Adrenal gland (tissue), 12 donors: Measurements from ENCODE around the gene PRMT7. TPM values are rescaled to one million over a fixed set of nuclear protein-coding genes. Genes with fewer than 3 reads are reported as not detected.

Experiments used
- DNase-seq, 7 donors: peaks; one replicate each; pipeline ENCODE4 v3.0.0-alpha.2; 2019 to 2020
- H3K27ac ChIP-seq, 5 donors: fragments of 200-600 bp; sonication (generic) in 4 of 5; 1 replicate in 3 of 5; 2 replicates in 2 of 5; pipeline versions ENCODE4 v1.5.1 to v1.8.0; 2016 to 2020; ENCODE audit warnings: mild to moderate bottlenecking in 1 of 5
- H3K27me3 ChIP-seq: fragments of 200-600 bp; 2 replicates; pipeline ENCODE4 v1.8.0; 2021
- H3K36me3 ChIP-seq, 2 donors: fragments of 200-600 bp; replicated peaks in 1 of 2; 1 replicate in 1 of 2; 2 replicates in 1 of 2; pipeline versions ENCODE4 v1.5.1 to v1.8.0; 2018 to 2022
- H3K4me1 ChIP-seq, 2 donors: fragments of 200-600 bp; replicated peaks in 1 of 2; 1 replicate in 1 of 2; 2 replicates in 1 of 2; pipeline versions ENCODE4 v1.5.1 to v1.8.0; 2018 to 2021
- H3K4me3 ChIP-seq, 4 donors: fragments of 200-600 bp; sonication (generic) in 3 of 4; one replicate each; pipeline ENCODE4 v1.5.1; 2016 to 2018
- H3K9me3 ChIP-seq, 3 donors: fragments of 200-600 bp; sonication (generic) in 1 of 3; replicated peaks in 1 of 3; 1 replicate in 2 of 3; 2 replicates in 1 of 3; pipeline versions ENCODE4 v1.5.1 to v1.8.0; 2016 to 2021
- POLR2A ChIP-seq, 2 donors: fragments of 450-650 bp; IDR thresholded peaks; one replicate each; pipeline ENCODE4 v1.6.1; 2017; ENCODE audit warnings: antibody characterized with exemption in 2 of 2, mild to moderate bottlenecking in 2 of 2, moderate library complexity in 1 of 2
- WGBS, 4 donors: extraction: QIAGEN DNeasy Blood & Tissue Kit in 2 of 4; methylation state at CpG; one replicate each; pipeline versions ENCODE4 v1.1.5 to v1.1.7; 2013 to 2017; 5-methylcytosine and 5-hydroxymethylcytosine counted together
- intact Hi-C, 2 donors: fragments of 100-400 bp; cut with DNase I; formaldehyde crosslinking; loops; one replicate each; pipeline versions ENCODE4 v1.14.1 to v1.15.0; 2022 to 2023
- polyA plus RNA-seq, 3 donors: library from polyadenylated mRNA; stranded (reverse); fragments of 200-250 nt in 2 of 3; fragments of 350-450 nt in 1 of 3; fragmentation: Illumina TruSeq in 1 of 3; extraction: RNeasy Lipid Tissue Mini Kit (QIAGEN cat#74804) in 1 of 3; gene quantifications; one replicate each; pipeline ENCODE4 v1.2.3, GENCODE V29; 2013 to 2014
- total RNA-seq, 9 donors: library from RNA; depleted of rRNA in 4 of 9; stranded (reverse); fragments of >200 nt in 4 of 9; fragments of 120-200 nt in 1 of 9; fragmentation: NEBNext Ultra II Directional in 1 of 9; extraction: Animal tissue kit (Norgen Biotek cat#: 25700) in 1 of 9; gene quantifications; one replicate each; pipeline versions ENCODE4 v1.1.0 to v1.2.4, GENCODE V29; 2013 to 2023
- TF ChIP-seq, protein P1 (sequence below), 6 experiments: fragments of 450-650 bp in 4 of 6; fragments of 200-600 bp in 2 of 6; sonication (generic) in 1 of 6; IDR thresholded peaks; 1 replicate in 5 of 6; 2 replicates in 1 of 6; pipeline versions ENCODE4 v1.5.1 to v1.8.0; 2016 to 2021; ENCODE audit warnings: antibody characterized with exemption in 6 of 6, mild to moderate bottlenecking in 2 of 6, moderate library complexity in 1 of 6
- donor health status: healthy with polysubstance abuse.
- donor health status: Bipolar disorder and iron deficiency.
- donor health status: DM: yes; HTN: yes; CAD: no.
- donor health status: DM: no; HTN: no; CAD: no.
- donor health status: DM: no; HTN: no; CAD: no.
- donor health status: DM: yes; HTN: yes; CAD: no.

PRMT7 gene
- total and polyA plus RNA-seq, 12 donors = 30.0 to 141 (median 42.7) TPM

DNA sequence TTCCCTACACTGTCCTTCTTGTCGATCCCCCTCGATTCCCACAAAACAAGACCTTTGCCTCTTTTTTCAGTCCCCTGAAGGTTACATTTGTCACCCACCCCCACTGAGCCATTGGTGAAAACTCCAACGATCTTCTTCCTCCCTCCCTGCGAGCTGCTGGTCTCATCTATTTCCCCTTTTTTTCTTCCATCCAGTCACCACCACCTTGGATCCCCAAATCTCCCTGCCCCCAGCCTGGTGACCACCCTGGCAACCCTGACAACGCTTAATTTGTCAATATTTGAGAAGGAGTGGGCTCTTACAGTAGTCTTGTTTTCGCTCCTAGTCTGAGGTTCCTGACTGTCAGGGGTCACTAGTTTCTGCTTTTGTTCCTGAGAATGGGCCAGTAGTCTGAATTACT, 74.6 kb downstream of the PRMT7 start:
- H3K4me3 ChIP-seq = no peak overlapping the region
- no peak for TF ChIP-seq POLR2A (IDR thresholded peaks at IDR 0.05)
- TF ChIP-seq, protein P1, sequence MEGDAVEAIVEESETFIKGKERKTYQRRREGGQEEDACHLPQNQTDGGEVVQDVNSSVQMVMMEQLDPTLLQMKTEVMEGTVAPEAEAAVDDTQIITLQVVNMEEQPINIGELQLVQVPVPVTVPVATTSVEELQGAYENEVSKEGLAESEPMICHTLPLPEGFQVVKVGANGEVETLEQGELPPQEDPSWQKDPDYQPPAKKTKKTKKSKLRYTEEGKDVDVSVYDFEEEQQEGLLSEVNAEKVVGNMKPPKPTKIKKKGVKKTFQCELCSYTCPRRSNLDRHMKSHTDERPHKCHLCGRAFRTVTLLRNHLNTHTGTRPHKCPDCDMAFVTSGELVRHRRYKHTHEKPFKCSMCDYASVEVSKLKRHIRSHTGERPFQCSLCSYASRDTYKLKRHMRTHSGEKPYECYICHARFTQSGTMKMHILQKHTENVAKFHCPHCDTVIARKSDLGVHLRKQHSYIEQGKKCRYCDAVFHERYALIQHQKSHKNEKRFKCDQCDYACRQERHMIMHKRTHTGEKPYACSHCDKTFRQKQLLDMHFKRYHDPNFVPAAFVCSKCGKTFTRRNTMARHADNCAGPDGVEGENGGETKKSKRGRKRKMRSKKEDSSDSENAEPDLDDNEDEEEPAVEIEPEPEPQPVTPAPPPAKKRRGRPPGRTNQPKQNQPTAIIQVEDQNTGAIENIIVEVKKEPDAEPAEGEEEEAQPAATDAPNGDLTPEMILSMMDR (IDR thresholded peaks at IDR 0.05) = no peak
- H3K27me3 ChIP-seq = no peaks in the 10 kb centered on the region
- no peaks in the 10 kb centered on the region for H3K9me3 ChIP-seq
- no peak for DNase-seq
- H3K27ac ChIP-seq = no peak overlapping the region
- H3K36me3 ChIP-seq = no peaks in the 10 kb centered on the region
- H3K4me1 ChIP-seq = no peaks in the 10 kb centered on the region
- intact Hi-C loops = no loop called here
- 69 to 82% (median 72%) methylated on average over 6 of the region's 6 CpGs for WGBS, 4 donors

DNA sequence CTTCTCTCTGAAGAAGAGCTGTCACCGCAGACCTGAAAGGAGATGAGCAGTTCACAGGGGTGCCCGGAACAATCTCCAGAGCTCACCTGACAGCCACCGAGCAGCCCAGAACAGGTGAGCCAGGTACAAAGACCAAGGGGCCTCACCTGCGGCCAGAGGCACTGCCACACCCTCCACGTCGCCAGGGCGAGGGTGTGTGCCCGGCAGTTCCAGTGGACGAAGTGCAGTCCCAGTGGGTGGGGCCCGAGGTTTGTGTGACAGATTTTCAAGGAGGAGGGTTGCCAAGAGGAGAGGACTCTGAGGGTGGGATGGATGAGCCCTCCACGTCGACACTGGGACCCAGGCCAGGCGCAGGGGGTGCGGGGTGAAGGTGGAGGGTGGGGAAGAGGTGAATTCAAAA, 75.8 kb downstream of the PRMT7 start:
- intact Hi-C loops = no loop called here
- no peak for DNase-seq
- WGBS, 4 donors = 81 to 88% (median 85%) methylated on average over 8 to 14 of the region's 14 CpGs

DNA sequence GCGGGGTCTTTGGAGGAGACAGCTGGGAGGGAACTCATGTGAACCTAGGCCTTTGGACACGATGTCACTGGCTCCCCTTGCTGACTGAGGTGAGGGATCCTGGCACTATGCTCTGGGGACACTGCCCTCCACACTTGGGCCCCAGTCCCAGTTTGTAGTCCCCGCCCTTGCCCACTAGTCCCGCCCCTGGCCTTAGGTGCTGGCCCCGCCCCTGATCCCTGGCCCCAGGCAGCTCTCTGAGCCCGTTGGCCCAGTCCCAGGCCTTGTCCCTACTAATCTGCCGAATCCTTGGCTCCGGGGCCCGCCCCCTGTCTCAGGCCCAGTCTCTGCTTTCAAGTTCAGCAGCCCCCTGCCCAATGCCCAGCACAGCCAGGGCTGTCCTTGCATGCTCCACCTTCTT, 76.5 kb downstream of the PRMT7 start:
- Histone ChIP-seq H3K27ac (no peak overlapping the region), H3K4me1 (no peaks in the 10 kb centered on the region), H3K4me3 (no peak overlapping the region), H3K27me3 (no peaks in the 10 kb centered on the region), H3K9me3 (no peaks in the 10 kb centered on the region), H3K36me3 (no peaks in the 10 kb centered on the region)
- peak in 1 of 7 donors; percentile 42 for DNase-seq
- intact Hi-C loops = no loop called here
- 83 to 92% (median 86%) methylated on average over 7 to 9 of the region's 9 CpGs for WGBS, 4 donors
- TF ChIP-seq, protein P1 (IDR thresholded peaks at IDR 0.05) = no peak
- TF ChIP-seq POLR2A (IDR thresholded peaks at IDR 0.05) = no peak

More for the DNA sequence above, 75.8 kb downstream of the PRMT7 start:
- Histone ChIP-seq H3K9me3 (no peaks in the 10 kb centered on the region), H3K27ac (no peak overlapping the region), H3K4me3 (no peak overlapping the region), H3K4me1 (no peaks in the 10 kb centered on the region), H3K27me3 (no peaks in the 10 kb centered on the region), H3K36me3 (no peaks in the 10 kb centered on the region)
- TF ChIP-seq POLR2A (IDR thresholded peaks at IDR 0.05) = no peak
- TF ChIP-seq, protein P1 (IDR thresholded peaks at IDR 0.05) = no peak

DNA sequence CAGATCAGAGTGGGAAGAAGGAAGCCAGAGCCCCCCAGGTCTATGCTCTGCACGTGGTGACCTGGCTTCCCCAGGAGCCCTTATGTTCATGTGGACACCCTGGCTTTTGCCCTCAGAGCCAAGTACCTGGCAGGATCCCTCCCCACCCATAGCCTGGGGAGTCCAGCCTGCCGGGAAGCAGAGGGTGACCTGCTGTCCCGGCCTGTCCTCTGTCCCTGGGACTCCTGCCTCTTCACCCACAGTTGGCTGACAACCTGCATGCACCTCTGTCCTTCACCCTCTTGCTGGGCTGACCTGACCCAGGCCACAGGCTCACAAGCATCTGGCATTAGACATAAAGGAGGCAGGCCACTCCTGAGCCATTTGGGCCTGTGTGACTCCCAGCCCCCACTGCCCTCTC, 77.3 kb downstream of the PRMT7 start:
- Histone ChIP-seq H3K4me3 (no peak overlapping the region), H3K36me3 (no peaks in the 10 kb centered on the region), H3K27me3 (no peaks in the 10 kb centered on the region), H3K27ac (no peak overlapping the region), H3K9me3 (no peaks in the 10 kb centered on the region), H3K4me1 (no peaks in the 10 kb centered on the region)
- WGBS, 4 donors = 73 to 95% (median 83%) methylated on average over 3 of the region's 3 CpGs; no CpG with 5 or more reads in 1 of the 4 donors
- TF ChIP-seq, protein P1 (IDR thresholded peaks at IDR 0.05) = no peak
- TF ChIP-seq POLR2A (IDR thresholded peaks at IDR 0.05) = no peak
- DNase-seq = no peak
- intact Hi-C loops = no loop called here
